GM10248 (cell line): ENCODE measurements around the gene PYDC1.

Source experiments
- CTCF ChIA-PET: fragments of 300-600 bp; sonication (Branson Sonifier 250); formaldehyde crosslinking; extraction: SDS; loops from one replicate; lab custom pipeline; 2021; ENCODE audit warnings: antibody characterized with exemption; lab: Yijun Ruan, JAX
- POLR2A ChIA-PET: fragments of 350-650 bp; sonication (Branson Sonifier 250); formaldehyde crosslinking; extraction: SDS; loops from one replicate; lab custom pipeline; 2020; ENCODE audit warnings: antibody characterized with exemption; lab: Yijun Ruan, JAX
- DNase-seq: peaks from one replicate; pipeline ENCODE4 v3.0.0; 2012; ENCODE audit errors: extremely low spot score
- CTCF ChIP-seq: IDR thresholded peaks from 2 replicates; pipeline ENCODE4 v1.5.1; 2012; ENCODE audit warnings: mild to moderate bottlenecking, low read depth; ENCODE audit errors: extremely low read depth, missing control alignments, control extremely low read depth

PYDC1 gene

GRCh38 chr16:31215287-31216162 is 1.4 kb downstream of the PYDC1 start:
- DNase-seq = peak; percentile 59
- POLR2A ChIA-PET = no interaction called here
- CTCF ChIA-PET = interaction anchor here (1.3 to 1.9 kb wide), 3 partner anchors 12 to 18 kb away, joined by 3 to 6 read pairs (median 3); partner anchors contain the start of gene PYCARD
- TF ChIP-seq CTCF = no peak

- no peak for DNase-seq
- ChIA-PET POLR2A (no interaction called here), CTCF (interaction anchor here (1.3 kb wide), 1 partner anchor 17 kb away, joined by 3 read pairs; no protein-coding TSS in a partner anchor)
- TF ChIP-seq CTCF = no peak
These were observed 2.1 kb downstream of the PYDC1 start for GRCh38 chr16:31214708-31215286.

- ChIA-PET POLR2A (interaction anchor here (0.5 kb wide), 1 partner anchor 30 kb away, joined by 6 read pairs; no protein-coding TSS in a partner anchor), CTCF (interaction anchor here (1.3 kb wide), 1 partner anchor 16 kb away, joined by 3 read pairs; no protein-coding TSS in a partner anchor)
- DNase-seq = no peak
- no peak for TF ChIP-seq CTCF
These were observed 2.8 kb downstream of the PYDC1 start, which contains the start of gene TRIM72 for GRCh38 chr16:31213877-31214707. Gene TRIM72 (plus strand): TSS chr16:31214119. CDS start chr16:31214739, 620 bp downstream.

- ChIA-PET POLR2A (interaction anchor here (0.5 kb wide), 1 partner anchor 29 kb away, joined by 6 read pairs; no protein-coding TSS in a partner anchor), CTCF (no interaction called here)
- TF ChIP-seq CTCF = no peak
- no peak for DNase-seq
These were observed 3.6 kb downstream of the PYDC1 start for GRCh38 chr16:31213342-31213741.

- no peak for TF ChIP-seq CTCF
- ChIA-PET POLR2A (interaction anchor here (0.6 to 1.1 kb wide), 2 partner anchors 26 to 30 kb away, joined by 6 read pairs; partner anchors contain the start of gene FUS), CTCF (interaction anchor here (0.7 to 1.2 kb wide), 2 partner anchors 126 to 249 kb away, joined by 3 read pairs; no protein-coding TSS in a partner anchor)
- no peak for DNase-seq
These were observed 10.2 kb downstream of the PYDC1 start for GRCh38 chr16:31206776-31207175.
